ENCODE data around the gene ZBTB21. TPM values are rescaled to one million over a fixed set of nuclear protein-coding genes. Genes with fewer than 3 reads are reported as not detected.

The ZBTB21 gene
- total and polyA plus RNA-seq, 2 donors (not counting 1 experiment from before 2014, with no cell fraction given): 8.9 to 9.1 TPM

DNA sequence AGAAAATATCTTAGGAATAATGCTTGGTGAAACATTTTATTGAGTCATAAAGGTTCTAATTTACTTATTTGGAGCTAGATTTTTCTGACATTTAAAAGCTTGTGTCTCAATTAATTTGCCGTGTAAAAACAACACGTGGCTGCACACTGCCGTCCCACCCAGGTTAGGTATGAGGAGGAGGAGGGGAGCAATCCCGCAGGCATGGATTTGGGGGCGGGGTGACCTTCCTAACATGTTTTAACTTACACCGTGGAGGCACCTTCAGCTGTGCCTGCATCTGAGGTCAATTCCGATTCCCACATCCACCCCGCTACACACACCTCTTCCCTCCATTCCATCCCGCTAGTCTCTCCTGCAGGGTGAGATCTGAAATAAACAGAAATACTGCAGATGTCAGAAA, 32.5 kb upstream of the ZBTB21 start:
- H3K4me1 ChIP-seq (ENCODE audit: control insufficient read depth, extremely low read depth, insufficient read depth, low read length): peaks cover 34% of the 10 kb centered on the region
- H3K9me3 ChIP-seq (ENCODE audit: control insufficient read depth, insufficient read depth, low read depth, low read length): no peaks in the 10 kb centered on the region

GRCh38 chr21:42041711-42042110, 31.6 kb upstream of the ZBTB21 start:
- Histone ChIP-seq H4K20me1 (ENCODE audit: control insufficient read depth, extremely low read depth, insufficient read depth, low read length) (no peaks in the 10 kb centered on the region), H3K36me3 (ENCODE audit: control insufficient read depth, insufficient read depth, low read length) (no peaks in the 10 kb centered on the region), H3K4me1 (ENCODE audit: control insufficient read depth, extremely low read depth, insufficient read depth, low read length) (peaks cover 28% of the 10 kb centered on the region), H3K79me2 (ENCODE audit: control insufficient read depth, insufficient read depth, low read length) (no peaks in the 10 kb centered on the region), H3K9ac (ENCODE audit: insufficient read depth, low read length) (no peak overlapping the region), H2AFZ (ENCODE audit: low read length) (no peak overlapping the region), H3K4me2 (ENCODE audit: extremely low read depth, insufficient read depth, low read length) (no peak overlapping the region), H3K4me3 (replicated peaks in 1 of 4; ENCODE audit: control extremely low read depth in 1 of 4, insufficient read depth in 1 of 4, low read depth in 3 of 4, low read length in 4 of 4) (no peak overlapping the region), H3K9me3 (ENCODE audit: control insufficient read depth, insufficient read depth, low read depth, low read length) (no peaks in the 10 kb centered on the region), H3K27me3 (ENCODE audit: control insufficient read depth, insufficient read depth, low read length) (no peaks in the 10 kb centered on the region), H3K27ac (ENCODE audit: insufficient read depth, low read length) (no peak overlapping the region)
- DNase-seq (ENCODE audit: low read depth in 2 of 2): peak in 1 of 2 donors; percentile 27
- TF ChIP-seq EZH2 (IDR thresholded peaks at IDR 0.05; ENCODE audit: low read length, missing control alignments) (no peak), CTCF (conservative IDR thresholded peaks at IDR 0.05 in 1 of 2, IDR thresholded peaks at IDR 0.05 in 1 of 2; ENCODE audit: low read depth in 1 of 2, low read length in 2 of 2) (no peak)

More for the DNA sequence above, 32.5 kb upstream of the ZBTB21 start:
- Histone ChIP-seq H4K20me1 (ENCODE audit: control insufficient read depth, extremely low read depth, insufficient read depth, low read length) (no peaks in the 10 kb centered on the region), H3K27me3 (ENCODE audit: control insufficient read depth, insufficient read depth, low read length) (no peaks in the 10 kb centered on the region), H3K4me2 (ENCODE audit: extremely low read depth, insufficient read depth, low read length) (no peak overlapping the region), H3K9ac (ENCODE audit: insufficient read depth, low read length) (no peak overlapping the region), H2AFZ (ENCODE audit: low read length) (no peak overlapping the region), H3K4me3 (replicated peaks in 1 of 4; ENCODE audit: control extremely low read depth in 1 of 4, insufficient read depth in 1 of 4, low read depth in 3 of 4, low read length in 4 of 4) (no peak overlapping the region), H3K79me2 (ENCODE audit: control insufficient read depth, insufficient read depth, low read length) (no peaks in the 10 kb centered on the region), H3K27ac (ENCODE audit: insufficient read depth, low read length) (no peak overlapping the region), H3K36me3 (ENCODE audit: control insufficient read depth, insufficient read depth, low read length) (no peaks in the 10 kb centered on the region)
- no peak for DNase-seq (ENCODE audit: low read depth in 2 of 2)
- no peak for TF ChIP-seq EZH2 (IDR thresholded peaks at IDR 0.05; ENCODE audit: low read length, missing control alignments)
- no peak for TF ChIP-seq CTCF (conservative IDR thresholded peaks at IDR 0.05 in 1 of 2, IDR thresholded peaks at IDR 0.05 in 1 of 2; ENCODE audit: low read depth in 1 of 2, low read length in 2 of 2)

- no peak overlapping the region for H2AFZ ChIP-seq (ENCODE audit: low read length)
- H3K9ac ChIP-seq (ENCODE audit: insufficient read depth, low read length): peak overlapping the region; percentile 63
- H3K27ac ChIP-seq (ENCODE audit: insufficient read depth, low read length): peak overlapping the region; percentile 98
- peaks cover 28% of the 10 kb centered on the region for H3K4me1 ChIP-seq (ENCODE audit: control insufficient read depth, extremely low read depth, insufficient read depth, low read length)
- no peaks in the 10 kb centered on the region for H4K20me1 ChIP-seq (ENCODE audit: control insufficient read depth, extremely low read depth, insufficient read depth, low read length)
- no peak overlapping the region for H3K4me2 ChIP-seq (ENCODE audit: extremely low read depth, insufficient read depth, low read length)
- no peak overlapping the region for H3K4me3 ChIP-seq (replicated peaks in 1 of 4; ENCODE audit: control extremely low read depth in 1 of 4, insufficient read depth in 1 of 4, low read depth in 3 of 4, low read length in 4 of 4)
- H3K79me2 ChIP-seq (ENCODE audit: control insufficient read depth, insufficient read depth, low read length): no peaks in the 10 kb centered on the region
- no peaks in the 10 kb centered on the region for H3K27me3 ChIP-seq (ENCODE audit: control insufficient read depth, insufficient read depth, low read length)
- no peak for TF ChIP-seq CTCF (conservative IDR thresholded peaks at IDR 0.05 in 1 of 2, IDR thresholded peaks at IDR 0.05 in 1 of 2; ENCODE audit: low read depth in 1 of 2, low read length in 2 of 2)
- no peak for TF ChIP-seq EZH2 (IDR thresholded peaks at IDR 0.05; ENCODE audit: low read length, missing control alignments)
- DNase-seq (ENCODE audit: low read depth in 2 of 2): no peak
- H3K36me3 ChIP-seq (ENCODE audit: control insufficient read depth, insufficient read depth, low read length): no peaks in the 10 kb centered on the region
- H3K9me3 ChIP-seq (ENCODE audit: control insufficient read depth, insufficient read depth, low read depth, low read length): no peaks in the 10 kb centered on the region
Observed at GRCh38 chr21:42041246-42041645, 31.1 kb upstream of the ZBTB21 start.
